Measurements from ENCODE around the gene NRP1. TPM values are rescaled to one million over a fixed set of nuclear protein-coding genes. Genes with fewer than 3 reads are reported as not detected.

Gene NRP1
- total RNA-seq, 2 experiments from 2014 or later, result 0.06 TPM; not detected in 1

DNA sequence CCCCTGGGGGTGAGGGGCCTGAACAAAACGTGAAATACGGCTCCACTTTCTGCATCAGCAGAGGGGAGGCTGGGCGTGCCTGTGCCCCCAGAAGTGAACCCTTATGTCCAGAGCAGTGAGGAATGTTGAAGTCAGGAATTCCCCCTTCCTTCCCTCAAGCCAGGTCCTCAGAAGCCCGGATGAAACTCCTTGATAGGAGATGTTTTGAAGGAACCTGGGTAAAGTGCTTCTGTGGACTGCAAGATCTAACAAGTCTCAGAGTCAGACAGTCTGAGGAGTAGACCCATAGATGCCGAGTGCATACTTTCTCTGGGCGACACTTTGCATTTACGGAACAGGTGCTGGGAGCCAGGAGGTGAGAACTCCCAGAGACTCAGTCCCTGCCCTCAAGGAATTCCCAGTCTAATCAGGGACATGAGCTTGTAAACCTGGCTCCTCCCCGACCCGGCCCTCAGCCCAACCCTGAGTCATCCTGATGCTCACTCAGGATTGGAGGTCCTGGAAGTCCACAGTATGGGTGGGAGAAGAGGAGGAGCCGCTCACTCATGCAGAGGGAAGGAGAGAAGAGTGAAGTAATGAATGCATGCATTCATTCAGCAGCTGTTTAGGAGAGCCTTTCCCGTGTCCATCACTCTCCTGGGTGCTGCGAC lies 197.0 kb downstream of the NRP1 start:
- H3K27ac Mint-ChIP-seq, result peak overlapping the region; percentile 93
- CTCF ChIA-PET, result interaction anchor here (0.5 to 3.0 kb wide), 3 partner anchors 11 to 128 kb away, joined by 3 to 17 read pairs (median 11); no protein-coding TSS in a partner anchor
- peak overlapping the region; percentile 63 for H3K4me3 Mint-ChIP-seq
- DNase-seq (no peak), ATAC-seq (ENCODE audit: poor library complexity) (no peak)
- TF ChIP-seq, protein P1, sequence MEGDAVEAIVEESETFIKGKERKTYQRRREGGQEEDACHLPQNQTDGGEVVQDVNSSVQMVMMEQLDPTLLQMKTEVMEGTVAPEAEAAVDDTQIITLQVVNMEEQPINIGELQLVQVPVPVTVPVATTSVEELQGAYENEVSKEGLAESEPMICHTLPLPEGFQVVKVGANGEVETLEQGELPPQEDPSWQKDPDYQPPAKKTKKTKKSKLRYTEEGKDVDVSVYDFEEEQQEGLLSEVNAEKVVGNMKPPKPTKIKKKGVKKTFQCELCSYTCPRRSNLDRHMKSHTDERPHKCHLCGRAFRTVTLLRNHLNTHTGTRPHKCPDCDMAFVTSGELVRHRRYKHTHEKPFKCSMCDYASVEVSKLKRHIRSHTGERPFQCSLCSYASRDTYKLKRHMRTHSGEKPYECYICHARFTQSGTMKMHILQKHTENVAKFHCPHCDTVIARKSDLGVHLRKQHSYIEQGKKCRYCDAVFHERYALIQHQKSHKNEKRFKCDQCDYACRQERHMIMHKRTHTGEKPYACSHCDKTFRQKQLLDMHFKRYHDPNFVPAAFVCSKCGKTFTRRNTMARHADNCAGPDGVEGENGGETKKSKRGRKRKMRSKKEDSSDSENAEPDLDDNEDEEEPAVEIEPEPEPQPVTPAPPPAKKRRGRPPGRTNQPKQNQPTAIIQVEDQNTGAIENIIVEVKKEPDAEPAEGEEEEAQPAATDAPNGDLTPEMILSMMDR (IDR thresholded peaks at IDR 0.05), result no peak
- Histone ChIP-seq H3K27me3 (ENCODE audit: control insufficient read depth in 1 of 2, insufficient read depth in 2 of 2, low read length in 2 of 2) (no peaks in the 10 kb centered on the region), H3K27ac (ENCODE audit: low read depth in 1 of 2, low read length in 2 of 2) (peak overlapping the region in 1 of 2 donors; percentile 93), H3K36me3 (ENCODE audit: insufficient read depth, low read length) (no peaks in the 10 kb centered on the region), H3K4me3 (ENCODE audit: low read length) (no peak overlapping the region), H3K4me1 (ENCODE audit: insufficient read depth, low read length) (peaks cover 94% of the 10 kb centered on the region), H3K9me3 (ENCODE audit: control insufficient read depth in 1 of 2, insufficient read depth in 1 of 2, low read length in 2 of 2) (no peaks in the 10 kb centered on the region)
- POLR2A ChIA-PET, result interaction anchor here (1.4 to 3.4 kb wide), 6 partner anchors 12 to 157 kb away, joined by 3 to 68 read pairs (median 12); no protein-coding TSS in a partner anchor
- H3K36me3 Mint-ChIP-seq (ENCODE audit: low read depth), result peaks cover 5% of the 10 kb centered on the region
- no peaks in the 10 kb centered on the region for H3K9me3 Mint-ChIP-seq
- H3K27me3 Mint-ChIP-seq, result no peaks in the 10 kb centered on the region
- H3K4me1 Mint-ChIP-seq (ENCODE audit: low read depth), result peaks cover 85% of the 10 kb centered on the region
- intact Hi-C loops (cut with DNase I, micrococcal nuclease), result loop anchor here in 1 of 2 experiments (2.0 to 10.0 kb wide), 4 partner anchors 17 to 1213 kb away; partner anchors contain the start of genes ARHGAP12 and ITGB1

DNA sequence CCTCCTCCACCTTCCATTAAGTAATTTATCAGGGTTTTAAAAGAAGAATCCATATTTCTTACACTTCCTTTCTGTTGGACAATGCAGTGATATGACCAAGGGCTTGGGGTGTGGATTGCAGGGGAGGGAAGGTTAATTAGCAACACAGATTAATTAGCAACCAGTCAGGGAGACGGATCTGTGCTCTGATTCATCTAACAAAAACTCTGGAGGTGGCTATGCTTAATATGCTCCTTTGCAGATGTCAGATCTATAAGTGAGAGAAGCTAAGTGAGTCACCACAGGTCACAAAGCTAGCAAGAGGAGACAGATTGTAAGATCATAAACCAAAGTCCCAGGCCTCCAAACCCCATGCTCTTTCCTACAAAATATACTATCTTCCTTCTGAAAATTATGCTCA lies 197.7 kb downstream of the NRP1 start:
- H3K27me3 Mint-ChIP-seq, result no peaks in the 10 kb centered on the region
- peaks cover 5% of the 10 kb centered on the region for H3K36me3 Mint-ChIP-seq (ENCODE audit: low read depth)
- ChIA-PET CTCF (interaction anchor here (0.5 kb wide), 1 partner anchor 16 kb away, joined by 3 read pairs; no protein-coding TSS in a partner anchor), POLR2A (interaction anchor here (0.7 to 5.8 kb wide), 3 partner anchors 10 to 128 kb away, joined by 3 to 33 read pairs (median 3); no protein-coding TSS in a partner anchor)
- peak overlapping the region; percentile 93 for H3K27ac Mint-ChIP-seq
- H3K4me1 Mint-ChIP-seq (ENCODE audit: low read depth), result peaks cover 92% of the 10 kb centered on the region
- no peaks in the 10 kb centered on the region for H3K9me3 ChIP-seq (ENCODE audit: control insufficient read depth in 1 of 2, insufficient read depth in 1 of 2, low read length in 2 of 2)
- no peaks in the 10 kb centered on the region for H3K9me3 Mint-ChIP-seq
- DNase-seq (peak in 3 of 14 experiments; percentile 43 to 58 (median 58)), ATAC-seq (ENCODE audit: poor library complexity) (peak; percentile 8)
- intact Hi-C loops (cut with DNase I, micrococcal nuclease), result loop anchor here in 1 of 2 experiments (5.0 to 10.0 kb wide), 2 partner anchors 179 to 1212 kb away; partner anchors contain the start of genes ARHGAP12 and ITGB1
- no peaks in the 10 kb centered on the region for H3K36me3 ChIP-seq (ENCODE audit: insufficient read depth, low read length)
- H3K27ac ChIP-seq (ENCODE audit: low read depth in 1 of 2, low read length in 2 of 2), result peak overlapping the region in 1 of 2 donors; percentile 93
- TF ChIP-seq, protein P1 (IDR thresholded peaks at IDR 0.05), result no peak
- H3K27me3 ChIP-seq (ENCODE audit: control insufficient read depth in 1 of 2, insufficient read depth in 2 of 2, low read length in 2 of 2), result no peaks in the 10 kb centered on the region
- peak overlapping the region; percentile 40 for H3K4me3 ChIP-seq (ENCODE audit: low read length)
- H3K4me1 ChIP-seq (ENCODE audit: insufficient read depth, low read length), result peaks cover 94% of the 10 kb centered on the region
- H3K4me3 Mint-ChIP-seq, result peak overlapping the region; percentile 63

DNA sequence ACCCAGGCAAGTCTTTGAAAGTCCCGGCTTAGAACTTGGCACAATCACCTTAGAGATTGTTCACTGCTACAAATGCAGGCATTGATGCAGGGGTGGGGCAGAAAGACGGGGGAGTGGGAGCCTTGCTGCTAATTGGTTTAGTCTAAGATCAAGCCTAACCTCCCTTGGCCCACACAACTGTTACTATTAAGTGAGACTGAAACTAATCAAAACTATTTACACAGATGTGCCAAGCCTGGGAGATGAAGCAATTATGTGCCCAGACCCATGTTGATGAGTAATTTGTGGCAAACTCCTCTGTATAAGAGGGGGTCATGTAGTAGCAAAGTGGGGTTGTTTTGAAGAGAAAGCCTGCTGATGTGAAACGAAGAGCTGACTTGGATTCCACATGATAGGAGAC lies 198.2 kb downstream of the NRP1 start:
- ChIA-PET CTCF (no interaction called here), POLR2A (interaction anchor here (0.7 to 5.8 kb wide), 5 partner anchors 10 to 127 kb away, joined by 3 to 33 read pairs (median 3); no protein-coding TSS in a partner anchor)
- no peaks in the 10 kb centered on the region for H3K27me3 ChIP-seq (ENCODE audit: control insufficient read depth in 1 of 2, insufficient read depth in 2 of 2, low read length in 2 of 2)
- no peaks in the 10 kb centered on the region for H3K9me3 Mint-ChIP-seq
- H3K36me3 ChIP-seq (ENCODE audit: insufficient read depth, low read length), result no peaks in the 10 kb centered on the region
- ATAC-seq (ENCODE audit: poor library complexity) (peak; percentile 6), DNase-seq (peak in 4 of 14 experiments; percentile 46 to 62 (median 59))
- H3K4me1 Mint-ChIP-seq (ENCODE audit: low read depth), result peaks cover 93% of the 10 kb centered on the region
- intact Hi-C loops (cut with DNase I, micrococcal nuclease), result loop anchor here in 1 of 2 experiments (5.0 to 10.0 kb wide), 2 partner anchors 179 to 1211 kb away; partner anchors contain the start of genes ARHGAP12 and ITGB1
- peaks cover 5% of the 10 kb centered on the region for H3K36me3 Mint-ChIP-seq (ENCODE audit: low read depth)
- H3K27ac Mint-ChIP-seq, result peak overlapping the region; percentile 93
- peak overlapping the region; percentile 40 for H3K4me3 ChIP-seq (ENCODE audit: low read length)
- H3K27me3 Mint-ChIP-seq, result no peaks in the 10 kb centered on the region
- TF ChIP-seq, protein P1 (IDR thresholded peaks at IDR 0.05), result no peak
- peak overlapping the region; percentile 63 for H3K4me3 Mint-ChIP-seq
- H3K9me3 ChIP-seq (ENCODE audit: control insufficient read depth in 1 of 2, insufficient read depth in 1 of 2, low read length in 2 of 2), result no peaks in the 10 kb centered on the region
- peaks cover 94% of the 10 kb centered on the region for H3K4me1 ChIP-seq (ENCODE audit: insufficient read depth, low read length)
- peak overlapping the region in 1 of 2 donors; percentile 93 for H3K27ac ChIP-seq (ENCODE audit: low read depth in 1 of 2, low read length in 2 of 2)
